Esophagus muscularis mucosa (tissue), 4 donors: ENCODE data around the gene PCSK6. TPM values are rescaled to one million over a fixed set of nuclear protein-coding genes. Genes with fewer than 3 reads are reported as not detected.

Experiments used
- DNase-seq: peaks from one replicate; pipeline ENCODE4 v3.0.0-alpha.2; 2017; ENCODE audit errors: extremely low spot score
- H3K27ac ChIP-seq, 4 donors: fragments of 200-600 bp; sonication (generic); replicated peaks in 1 of 4; 1 replicate in 3 of 4; 2 replicates in 1 of 4; pipeline ENCODE4 v1.5.1; 2016 to 2019; ENCODE audit warnings: mild to moderate bottlenecking in 1 of 4
- H3K27me3 ChIP-seq, 4 donors: fragments of 200-600 bp; sonication (generic); one replicate each; pipeline versions ENCODE4 v1.5.1 to v1.6.0; 2016 to 2019
- H3K36me3 ChIP-seq, 4 donors: fragments of 200-600 bp; sonication (generic); one replicate each; pipeline ENCODE4 v1.5.1; 2016 to 2019
- H3K4me1 ChIP-seq, 4 donors: fragments of 200-600 bp; sonication (generic); one replicate each; pipeline ENCODE4 v1.5.1; 2016 to 2019
- H3K4me3 ChIP-seq, 4 donors: fragments of 200-600 bp; sonication (generic); 1 replicate in 2 of 4; 2 replicates in 2 of 4; pipeline ENCODE4 v1.5.1; 2016 to 2019; ENCODE audit warnings: mild to moderate bottlenecking in 4 of 4, moderate library complexity in 1 of 4
- H3K9me3 ChIP-seq, 4 donors: fragments of 200-600 bp; sonication (generic); 1 replicate in 3 of 4; 2 replicates in 1 of 4; pipeline ENCODE4 v1.5.1; 2016 to 2019
- EP300 ChIP-seq: sonication (generic); formaldehyde crosslinking; IDR thresholded peaks from one replicate; pipeline ENCODE4 v1.6.1; 2017; ENCODE audit warnings: antibody characterized with exemption
- POLR2A ChIP-seq: fragments of 450-650 bp; IDR thresholded peaks from one replicate; pipeline ENCODE4 v1.6.1; 2017; ENCODE audit warnings: antibody characterized with exemption, moderate library complexity, mild to moderate bottlenecking, low read depth
- POLR2AphosphoS5 ChIP-seq, 2 donors: sonication (generic); formaldehyde crosslinking; IDR thresholded peaks; one replicate each; pipeline ENCODE4 v1.6.1; 2017; ENCODE audit warnings: antibody characterized with exemption in 2 of 2
- WGBS: methylation state at CpG from one replicate; pipeline ENCODE4 v1.1.5; 2018; 5-methylcytosine and 5-hydroxymethylcytosine counted together
- intact Hi-C: fragments of 100-400 bp; cut with DNase I; formaldehyde crosslinking; loops from one replicate; pipeline ENCODE4 v1.15.1; 2023
- total RNA-seq, 4 donors: library from RNA; depleted of rRNA; stranded (reverse); fragments of >200 nt; gene quantifications; one replicate each; pipeline versions ENCODE4 v1.1.0 to v1.2.1, GENCODE V29; 2016
- TF ChIP-seq, protein P1 (sequence below), 3 experiments: fragments of 200-600 bp in 2 of 3; fragments of 450-650 bp in 1 of 3; sonication (generic) in 2 of 3; IDR thresholded peaks; one replicate each; pipeline ENCODE4 v1.5.1; 2017 to 2019; ENCODE audit warnings: antibody characterized with exemption in 3 of 3, mild to moderate bottlenecking in 2 of 3, moderate library complexity in 1 of 3

Gene PCSK6
- total RNA-seq, 4 donors from 2014 or later = 13.6 to 24.1 (median 15.3) TPM

DNA sequence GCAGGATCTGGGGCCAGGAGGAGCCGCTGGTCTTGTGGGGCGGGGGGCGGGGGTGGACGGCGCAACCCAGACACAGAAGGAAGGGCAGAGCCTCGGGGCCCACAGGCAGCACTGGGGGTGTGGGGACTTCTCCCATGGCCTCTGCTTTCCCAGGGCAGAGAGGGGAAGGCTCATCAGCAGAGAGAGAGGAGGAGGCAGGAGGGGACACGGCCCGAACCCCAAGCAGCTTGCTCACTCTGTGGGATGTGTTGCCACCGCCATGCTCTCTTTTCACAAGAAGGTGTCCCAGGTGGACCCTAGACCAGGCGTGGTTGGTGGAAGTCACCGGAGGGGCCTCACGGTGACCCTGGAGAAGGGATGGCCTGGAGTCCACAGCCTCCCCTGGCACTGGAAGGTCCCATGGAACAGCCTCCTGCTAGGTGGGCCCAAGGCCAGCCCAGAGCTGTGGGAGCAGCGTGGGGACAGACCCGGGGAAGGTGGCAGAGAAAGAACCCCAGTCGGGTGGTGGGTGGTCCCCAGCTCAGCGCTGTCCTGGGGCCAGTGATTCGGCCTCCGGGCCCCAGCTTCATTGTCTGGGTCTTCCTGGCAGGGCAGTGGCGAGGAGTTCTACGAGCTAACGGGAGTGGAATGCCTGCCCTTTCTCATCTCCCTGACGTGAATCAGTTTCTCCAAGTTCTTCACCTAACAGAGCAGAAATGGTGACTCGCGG is 46.8 kb upstream of the PCSK6 start:
- no peak for TF ChIP-seq EP300
- TF ChIP-seq POLR2A = no peak
- TF ChIP-seq POLR2AphosphoS5 (IDR thresholded peaks at IDR 0.05) = no peak
- TF ChIP-seq, protein P1, sequence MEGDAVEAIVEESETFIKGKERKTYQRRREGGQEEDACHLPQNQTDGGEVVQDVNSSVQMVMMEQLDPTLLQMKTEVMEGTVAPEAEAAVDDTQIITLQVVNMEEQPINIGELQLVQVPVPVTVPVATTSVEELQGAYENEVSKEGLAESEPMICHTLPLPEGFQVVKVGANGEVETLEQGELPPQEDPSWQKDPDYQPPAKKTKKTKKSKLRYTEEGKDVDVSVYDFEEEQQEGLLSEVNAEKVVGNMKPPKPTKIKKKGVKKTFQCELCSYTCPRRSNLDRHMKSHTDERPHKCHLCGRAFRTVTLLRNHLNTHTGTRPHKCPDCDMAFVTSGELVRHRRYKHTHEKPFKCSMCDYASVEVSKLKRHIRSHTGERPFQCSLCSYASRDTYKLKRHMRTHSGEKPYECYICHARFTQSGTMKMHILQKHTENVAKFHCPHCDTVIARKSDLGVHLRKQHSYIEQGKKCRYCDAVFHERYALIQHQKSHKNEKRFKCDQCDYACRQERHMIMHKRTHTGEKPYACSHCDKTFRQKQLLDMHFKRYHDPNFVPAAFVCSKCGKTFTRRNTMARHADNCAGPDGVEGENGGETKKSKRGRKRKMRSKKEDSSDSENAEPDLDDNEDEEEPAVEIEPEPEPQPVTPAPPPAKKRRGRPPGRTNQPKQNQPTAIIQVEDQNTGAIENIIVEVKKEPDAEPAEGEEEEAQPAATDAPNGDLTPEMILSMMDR (IDR thresholded peaks at IDR 0.05) = no peak
- DNase-seq = peak; percentile 88
- no peaks in the 10 kb centered on the region for H3K36me3 ChIP-seq
- 90% methylated on average over 23 of the region's 24 CpGs for WGBS
- H3K27ac ChIP-seq = no peak overlapping the region
- intact Hi-C loops = no loop called here
- H3K4me3 ChIP-seq = no peak overlapping the region
- H3K4me1 ChIP-seq = peaks cover 0 to 11% (median 0%) of the 10 kb centered on the region in 4 donors
- H3K27me3 ChIP-seq = peaks cover 0 to 9% (median 0%) of the 10 kb centered on the region in 4 donors
- H3K9me3 ChIP-seq = peaks cover 0 to 10% (median 0%) of the 10 kb centered on the region in 4 donors

DNA sequence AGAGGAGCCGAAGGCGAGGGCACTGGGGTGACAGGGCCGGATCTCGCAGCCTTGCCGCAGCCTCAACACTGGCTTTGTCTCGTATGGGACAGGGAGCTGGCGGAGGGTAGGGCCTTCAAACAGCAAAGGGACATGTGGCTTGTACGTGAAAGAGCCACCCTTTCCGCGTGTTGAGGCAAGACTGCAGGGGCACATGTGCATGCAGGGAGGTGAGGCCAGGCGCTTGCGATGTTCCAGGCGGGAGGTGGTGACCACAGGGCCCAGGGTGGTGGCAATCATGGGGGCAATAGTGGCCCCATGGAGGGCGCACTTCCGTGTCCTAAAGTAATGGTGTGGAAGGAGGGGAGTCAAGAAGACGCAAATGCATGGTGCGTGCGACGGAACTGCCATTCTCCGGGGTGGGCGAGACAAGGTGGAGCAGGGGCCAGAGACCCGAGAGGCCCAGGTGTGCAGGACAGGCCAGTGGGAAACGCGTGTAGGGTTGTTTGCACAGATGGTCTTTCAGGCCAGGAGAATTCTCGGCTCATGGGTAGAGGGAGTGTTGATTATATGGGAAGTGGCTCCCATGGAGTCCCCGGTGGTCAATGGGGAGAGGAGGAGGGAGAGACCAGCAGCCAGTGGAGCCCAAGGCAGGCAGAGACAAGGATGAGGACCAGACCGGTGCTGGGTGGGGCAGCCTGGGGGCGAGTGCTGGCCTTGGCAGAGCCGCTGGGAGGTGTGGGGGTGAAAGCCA is 45.8 kb upstream of the PCSK6 start:
- 92% methylated on average over 29 of the region's 29 CpGs for WGBS
- intact Hi-C loops = no loop called here
- TF ChIP-seq POLR2A (no peak), POLR2AphosphoS5 (IDR thresholded peaks at IDR 0.05) (no peak)
- H3K36me3 ChIP-seq = no peaks in the 10 kb centered on the region
- H3K9me3 ChIP-seq = peaks cover 0 to 10% (median 0%) of the 10 kb centered on the region in 4 donors
- H3K27ac ChIP-seq = no peak overlapping the region
- peak; percentile 84 for DNase-seq
- peaks cover 0 to 11% (median 0%) of the 10 kb centered on the region in 4 donors for H3K4me1 ChIP-seq
- no peak overlapping the region for H3K4me3 ChIP-seq
- peaks cover 0 to 9% (median 0%) of the 10 kb centered on the region in 4 donors for H3K27me3 ChIP-seq

DNA sequence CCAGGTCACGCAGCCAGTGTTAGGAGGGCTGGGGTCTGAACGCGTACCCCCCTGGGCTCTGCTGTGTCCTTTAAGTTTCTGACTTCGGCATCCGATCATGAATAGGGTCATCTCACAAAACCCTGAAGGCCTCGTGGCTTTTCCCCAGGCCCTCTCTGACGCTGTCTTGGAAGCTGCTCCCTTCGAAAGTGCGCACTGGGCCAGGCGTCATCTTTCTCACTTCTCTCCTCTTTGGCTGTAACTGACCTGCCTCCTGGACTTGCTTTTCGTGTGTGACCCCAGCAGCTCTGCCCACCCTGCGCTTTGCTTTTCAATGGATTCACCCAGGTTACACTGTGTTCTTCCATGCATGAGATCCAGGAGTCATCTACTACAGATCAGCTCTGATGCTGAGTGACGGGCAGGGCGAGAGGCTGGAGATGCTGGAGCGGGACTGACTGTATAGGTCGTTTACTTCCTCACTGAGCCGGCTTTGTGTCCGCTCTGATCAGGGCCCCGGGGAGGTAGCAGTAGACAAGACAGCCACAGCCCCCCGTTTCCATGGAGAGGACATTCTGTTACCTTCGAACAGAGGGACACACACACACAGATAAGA is 45.0 kb upstream of the PCSK6 start:
- H3K27ac ChIP-seq = no peak overlapping the region
- no peak overlapping the region for H3K4me3 ChIP-seq
- H3K27me3 ChIP-seq = peaks cover 0 to 9% (median 0%) of the 10 kb centered on the region in 4 donors
- no peaks in the 10 kb centered on the region for H3K36me3 ChIP-seq
- intact Hi-C loops = no loop called here
- 90% methylated on average over 20 of the region's 21 CpGs for WGBS
- H3K9me3 ChIP-seq = peaks cover 0 to 6% (median 0%) of the 10 kb centered on the region in 4 donors
- peak; percentile 90 for DNase-seq
- peaks cover 0 to 11% (median 0%) of the 10 kb centered on the region in 4 donors for H3K4me1 ChIP-seq
- TF ChIP-seq POLR2AphosphoS5 (IDR thresholded peaks at IDR 0.05) = no peak
- TF ChIP-seq POLR2A = no peak
- TF ChIP-seq EP300 = no peak
- TF ChIP-seq, protein P1 (IDR thresholded peaks at IDR 0.05) = no peak

DNA sequence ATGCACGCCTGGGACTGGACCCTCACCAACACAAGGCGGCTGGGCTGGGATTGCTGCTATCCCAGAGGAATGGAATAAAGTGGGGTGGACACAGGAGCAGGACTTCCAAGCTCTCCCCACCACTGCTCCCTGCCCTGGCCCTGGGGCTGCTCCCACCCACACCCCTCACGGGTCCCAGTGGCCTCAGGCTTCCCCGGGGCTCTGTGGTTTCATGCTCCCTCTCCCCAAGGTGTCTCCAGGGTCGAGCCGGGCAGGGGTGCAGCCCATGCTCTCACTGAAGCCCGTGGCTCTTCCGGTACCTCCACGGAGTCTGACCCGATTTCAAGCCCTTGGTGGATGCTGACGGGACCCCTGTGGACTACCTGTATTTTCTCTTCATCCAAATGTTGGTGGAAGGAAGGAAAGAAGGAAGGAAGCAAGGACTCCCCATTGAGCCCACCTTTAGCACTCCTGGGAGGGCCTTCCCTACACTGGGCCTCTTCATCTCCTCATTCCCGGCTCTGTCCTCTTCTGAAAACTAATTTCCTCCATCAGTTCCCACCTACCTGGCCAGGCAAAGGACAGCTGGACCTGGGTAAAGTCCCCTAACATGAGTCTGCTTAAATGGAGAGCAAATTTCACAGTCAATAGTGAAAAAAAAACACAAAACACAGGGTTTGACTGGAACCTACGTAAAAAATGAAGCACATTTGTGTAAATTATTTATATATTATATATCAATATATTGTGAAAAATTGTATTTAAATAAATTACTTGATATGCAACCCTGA is 44.0 kb upstream of the PCSK6 start:
- Histone ChIP-seq H3K27ac (no peak overlapping the region), H3K9me3 (no peaks in the 10 kb centered on the region), H3K4me1 (peaks cover 6 to 17% (median 8%) of the 10 kb centered on the region in 4 donors), H3K4me3 (no peak overlapping the region), H3K27me3 (peaks cover 0 to 9% (median 0%) of the 10 kb centered on the region in 4 donors), H3K36me3 (no peaks in the 10 kb centered on the region)
- TF ChIP-seq EP300 = no peak
- no peak for TF ChIP-seq POLR2AphosphoS5 (IDR thresholded peaks at IDR 0.05)
- TF ChIP-seq, protein P1 (IDR thresholded peaks at IDR 0.05) = no peak
- no peak for TF ChIP-seq POLR2A
- intact Hi-C loops = no loop called here
- 90% methylated on average over 13 of the region's 13 CpGs for WGBS
- peak; percentile 31 for DNase-seq
